Cerebellar cortex (tissue), 1 donor: ENCODE measurements around the gene AMN.
A peak's percentile ranks its signal among the peaks of the same experiment; 100 is the strongest.

ENCODE experiments used
- DNase-seq: peaks from one replicate; pipeline ENCODE4 v3.0.0-alpha.2; 2015; ENCODE audit warnings: low spot score

AMN gene

DNA sequence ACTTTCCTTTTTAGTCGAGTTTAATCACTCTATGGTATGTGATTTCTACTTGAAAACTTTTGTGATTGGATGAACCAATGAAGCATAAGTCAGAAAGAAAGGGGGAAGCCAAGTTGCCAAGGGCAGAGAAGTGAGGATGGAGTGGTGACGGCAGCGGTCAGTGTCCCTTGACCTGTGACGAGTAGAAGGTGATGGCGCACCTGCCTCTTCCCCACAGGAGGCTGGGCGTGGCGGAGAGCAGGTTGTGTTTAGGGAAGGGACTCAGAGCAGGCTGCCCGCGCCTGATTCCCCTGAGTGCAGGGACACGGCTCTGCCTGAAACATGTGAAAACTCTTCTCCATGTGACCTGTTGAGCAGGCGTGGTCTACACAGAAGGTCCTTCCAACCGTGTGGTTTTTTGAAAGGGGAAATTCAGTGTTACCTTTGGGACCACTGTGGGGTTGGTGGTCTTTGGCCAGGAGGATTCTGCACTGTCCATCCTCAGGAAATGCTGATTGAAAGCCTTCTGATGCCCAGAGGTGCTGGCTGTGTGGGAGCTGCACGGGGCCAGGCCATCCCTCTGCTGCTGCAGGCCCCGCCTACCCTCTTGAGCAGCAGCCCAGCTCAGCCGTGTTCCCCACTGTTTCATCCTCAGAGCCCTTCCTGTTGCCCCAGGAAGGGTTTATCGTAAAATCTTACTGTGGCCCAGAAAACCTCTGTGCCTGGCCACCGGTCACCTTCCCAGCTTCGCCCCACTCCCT, 23.5 kb upstream of the AMN start:
- no peak for DNase-seq

DNA sequence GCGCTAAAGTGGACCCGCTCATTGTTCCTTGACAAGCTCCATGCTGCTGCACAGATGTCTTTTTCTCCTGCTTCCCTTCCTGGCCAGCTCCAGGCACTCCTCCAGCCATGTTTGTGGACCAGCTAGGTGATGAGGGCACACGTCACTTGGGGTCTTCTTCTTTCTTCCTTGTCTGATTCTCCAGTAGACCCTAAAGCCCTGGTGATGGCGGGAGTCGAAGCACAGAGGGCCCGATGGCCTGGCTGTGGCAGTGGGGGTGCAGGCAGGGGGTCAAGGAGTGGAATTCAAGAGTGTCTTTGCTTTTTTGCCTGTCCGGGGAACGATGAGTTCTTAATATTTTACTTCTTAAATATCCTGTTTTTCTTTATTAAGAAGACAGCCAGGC, 23.0 kb upstream of the AMN start:
- DNase-seq, result no peak

DNA sequence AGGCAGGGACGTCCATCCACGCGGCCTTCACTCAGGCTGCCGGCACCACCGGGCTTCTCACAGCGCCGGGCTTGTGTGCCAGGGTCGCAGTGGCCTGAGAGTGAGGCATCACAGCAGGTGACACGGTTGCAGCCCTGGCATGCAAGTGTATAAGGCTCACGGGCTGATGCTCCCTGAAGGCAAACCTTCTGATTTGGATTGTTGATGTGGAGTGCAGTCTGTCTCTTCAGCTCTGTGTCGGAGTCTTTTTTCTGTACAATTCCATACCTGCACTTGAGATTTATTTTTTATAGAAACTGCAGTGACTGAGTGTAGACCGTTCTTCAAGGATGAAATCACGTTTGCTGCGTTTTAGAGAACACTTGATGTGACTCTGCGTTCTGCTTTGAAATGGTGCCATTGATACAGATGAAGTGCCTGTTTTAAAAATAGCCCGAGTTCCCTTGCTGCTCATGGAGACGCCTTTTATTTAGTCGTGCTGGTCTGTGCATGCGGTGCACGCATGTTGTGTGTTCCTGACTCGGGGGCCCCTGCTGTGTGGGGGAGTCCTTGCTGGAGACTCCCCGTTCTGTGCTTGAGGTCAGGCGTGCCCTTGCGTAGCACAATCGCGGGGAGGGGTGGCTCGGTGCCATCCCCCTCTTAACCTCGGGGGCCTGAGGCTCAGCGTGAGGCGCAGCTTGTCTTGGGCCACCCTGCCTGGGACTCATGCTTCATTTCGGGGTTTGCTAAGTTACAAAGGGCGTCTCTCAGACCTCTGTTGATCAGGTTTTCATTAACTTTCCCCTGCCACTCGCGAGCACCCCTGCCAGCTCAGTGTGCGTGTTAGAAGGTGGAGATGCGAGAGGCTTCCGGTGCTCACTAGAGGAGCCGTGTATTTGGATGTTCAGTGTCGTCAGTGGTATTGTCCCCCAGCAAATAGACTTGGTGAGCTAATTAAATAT, 21.6 kb upstream of the AMN start:
- peak; percentile 44 for DNase-seq

DNA sequence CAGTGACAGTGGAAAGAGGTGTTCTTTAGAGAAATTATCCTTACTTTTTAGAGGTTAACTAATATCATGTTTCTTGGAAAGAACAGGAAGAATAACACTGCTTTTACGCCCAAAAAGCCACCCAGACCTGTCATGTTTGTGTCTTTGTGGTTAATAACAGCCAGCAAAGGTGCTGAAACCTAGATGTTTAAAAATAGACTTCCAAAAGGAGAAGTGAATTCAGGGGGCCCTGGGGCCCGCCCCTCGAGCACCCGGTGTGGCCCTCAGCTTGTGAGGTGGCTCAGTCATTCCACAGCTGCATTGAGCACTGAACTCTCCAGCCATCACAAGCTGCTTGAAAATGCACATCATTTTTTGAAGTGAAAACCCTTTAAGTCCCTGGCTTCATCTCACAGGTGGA, 20.8 kb upstream of the AMN start:
- no peak for DNase-seq

DNA sequence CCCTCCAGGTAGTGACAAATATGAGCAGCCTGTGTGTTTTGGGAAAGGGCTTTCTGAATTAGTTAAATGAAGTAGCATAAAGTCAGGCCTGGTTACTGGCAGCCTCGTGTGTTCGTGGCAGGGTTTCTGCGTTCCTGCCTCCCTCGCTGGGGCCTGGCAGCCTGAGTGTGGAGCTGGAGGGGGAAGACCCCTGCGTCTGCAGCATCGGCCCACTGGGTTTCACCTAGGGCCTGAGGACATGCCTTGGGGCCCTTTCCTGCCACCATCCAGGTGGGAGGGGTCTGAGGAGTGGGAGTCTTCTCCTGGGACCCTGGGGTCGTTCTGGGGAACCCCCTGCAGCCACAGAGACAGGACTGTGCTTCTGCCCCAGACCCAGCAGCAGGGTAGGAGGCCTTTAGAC, 20.4 kb upstream of the AMN start:
- DNase-seq, result no peak

DNA sequence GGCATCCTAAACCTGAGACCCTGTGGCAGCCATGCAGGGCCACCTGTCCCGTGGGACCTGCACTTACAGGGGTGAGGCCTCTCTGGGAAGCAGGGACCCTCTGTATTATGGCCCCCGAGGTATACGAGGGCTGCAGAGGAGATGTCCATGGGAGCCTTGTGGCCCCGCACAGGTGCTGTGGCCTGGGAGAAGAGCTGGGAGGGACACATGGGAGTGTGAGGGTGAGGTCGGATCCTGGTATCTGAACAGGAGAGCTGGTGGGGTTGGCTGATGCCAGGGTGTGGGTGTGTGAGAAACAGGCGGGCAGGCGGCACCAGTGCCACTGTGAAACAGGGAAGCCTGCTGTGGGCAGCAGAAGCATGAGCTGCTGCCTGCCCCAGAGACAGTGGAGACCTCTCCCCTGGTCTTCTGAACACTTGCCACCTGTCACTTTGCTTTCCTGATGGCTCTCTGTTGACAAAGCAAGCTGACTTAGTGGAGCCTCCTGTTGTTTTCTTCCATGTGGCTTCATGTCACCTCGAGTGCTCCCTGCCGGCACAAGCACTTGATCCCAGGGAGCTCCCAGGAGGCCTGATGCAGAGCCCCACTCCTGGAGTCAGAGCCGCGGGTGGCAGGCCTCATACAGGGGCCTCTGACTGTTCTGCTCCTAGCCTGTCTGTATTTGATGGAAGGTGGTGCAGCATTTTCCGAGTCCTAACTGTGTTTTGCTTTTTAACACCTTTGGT, 19.8 kb upstream of the AMN start:
- DNase-seq, result no peak

DNA sequence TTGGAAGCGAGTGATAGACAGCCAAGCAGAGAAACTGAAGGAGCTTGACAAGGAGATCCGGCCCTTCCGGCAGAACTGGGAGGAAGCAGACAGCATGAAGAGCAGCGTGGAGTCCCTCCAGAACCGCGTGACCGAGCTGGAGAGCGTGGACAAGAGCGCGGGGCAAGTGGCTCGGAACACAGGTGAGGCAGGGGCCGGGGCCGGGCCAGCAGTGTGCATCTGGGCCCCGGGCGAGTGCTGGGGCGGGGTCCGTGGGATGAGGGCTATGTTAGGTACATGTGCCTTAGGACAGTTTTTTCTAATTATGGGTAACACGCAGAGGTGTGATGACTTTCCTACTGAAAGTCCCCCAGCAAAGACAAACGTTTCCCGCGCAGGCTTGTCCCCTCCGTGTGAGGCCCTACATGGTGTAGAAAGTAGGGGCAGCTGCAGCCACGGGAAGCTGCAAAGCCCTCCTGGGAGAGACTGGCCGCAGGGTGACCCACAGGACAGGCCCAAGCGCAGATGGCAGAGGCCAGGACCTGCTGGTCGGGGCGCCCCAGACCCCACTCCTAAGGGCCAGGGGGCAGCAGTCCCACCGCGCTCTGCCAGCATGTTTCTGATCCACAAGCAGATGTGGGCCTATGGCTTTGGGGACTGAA, 19.1 kb upstream of the AMN start:
- no peak for DNase-seq

DNA sequence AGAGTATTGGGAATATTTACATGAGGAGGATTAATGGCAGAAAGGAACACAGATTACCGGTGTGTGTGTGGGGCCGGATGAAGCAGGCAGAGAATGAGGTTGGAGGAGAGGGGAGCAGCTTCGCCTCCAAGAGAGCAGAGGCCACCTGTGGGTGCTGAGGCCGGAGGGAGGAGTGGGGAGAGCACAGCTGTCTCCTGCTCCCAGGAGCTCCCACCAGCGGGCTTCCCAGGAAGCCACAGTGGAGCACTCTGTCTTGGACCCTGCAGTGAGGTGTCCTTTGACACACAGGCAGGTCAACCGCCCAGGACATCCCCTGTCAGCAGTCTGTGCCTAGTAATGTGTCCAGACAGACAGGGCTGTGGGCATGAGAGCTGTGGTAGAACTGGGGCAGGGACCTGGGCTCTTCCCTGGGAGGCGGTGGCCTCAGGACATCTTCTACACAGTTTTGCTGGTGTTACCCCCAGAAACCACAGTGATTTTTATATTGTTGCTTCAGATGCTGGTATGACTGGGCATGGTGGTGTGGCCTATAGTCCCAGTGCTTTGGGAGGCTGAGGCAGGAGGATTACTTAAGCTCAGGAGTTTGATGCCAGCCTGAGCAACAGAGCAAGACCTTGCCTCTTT, 18.5 kb upstream of the AMN start:
- DNase-seq, result no peak

DNA sequence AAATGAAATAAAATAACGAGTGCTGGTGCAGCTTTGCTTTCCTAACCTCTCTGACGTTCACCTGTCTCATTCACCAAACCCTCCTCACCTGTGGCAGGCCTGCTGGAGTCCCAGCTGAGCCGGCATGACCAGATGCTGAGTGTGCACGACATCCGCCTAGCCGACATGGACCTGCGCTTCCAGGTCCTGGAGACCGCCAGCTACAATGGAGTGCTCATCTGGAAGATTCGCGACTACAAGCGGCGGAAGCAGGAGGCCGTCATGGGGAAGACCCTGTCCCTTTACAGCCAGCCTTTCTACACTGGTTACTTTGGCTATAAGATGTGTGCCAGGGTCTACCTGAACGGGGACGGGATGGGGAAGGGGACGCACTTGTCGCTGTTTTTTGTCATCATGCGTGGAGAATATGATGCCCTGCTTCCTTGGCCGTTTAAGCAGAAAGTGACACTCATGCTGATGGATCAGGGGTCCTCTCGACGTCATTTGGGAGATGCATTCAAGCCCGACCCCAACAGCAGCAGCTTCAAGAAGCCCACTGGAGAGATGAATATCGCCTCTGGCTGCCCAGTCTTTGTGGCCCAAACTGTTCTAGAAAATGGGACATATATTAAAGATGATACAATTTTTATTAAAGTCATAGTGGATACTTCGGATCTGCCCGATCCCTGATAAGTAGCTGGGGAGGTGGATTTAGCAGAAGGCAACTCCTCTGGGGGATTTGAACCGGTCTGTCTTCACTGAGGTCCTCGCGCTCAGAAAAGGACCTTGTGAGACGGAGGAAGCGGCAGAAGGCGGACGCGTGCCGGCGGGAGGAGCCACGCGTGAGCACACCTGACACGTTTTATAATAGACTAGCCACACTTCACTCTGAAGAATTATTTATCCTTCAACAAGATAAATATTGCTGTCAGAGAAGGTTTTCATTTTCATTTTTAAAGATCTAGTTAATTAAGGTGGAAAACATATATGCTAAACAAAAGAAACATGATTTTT, 17.1 kb upstream of the AMN start:
- no peak for DNase-seq

DNA sequence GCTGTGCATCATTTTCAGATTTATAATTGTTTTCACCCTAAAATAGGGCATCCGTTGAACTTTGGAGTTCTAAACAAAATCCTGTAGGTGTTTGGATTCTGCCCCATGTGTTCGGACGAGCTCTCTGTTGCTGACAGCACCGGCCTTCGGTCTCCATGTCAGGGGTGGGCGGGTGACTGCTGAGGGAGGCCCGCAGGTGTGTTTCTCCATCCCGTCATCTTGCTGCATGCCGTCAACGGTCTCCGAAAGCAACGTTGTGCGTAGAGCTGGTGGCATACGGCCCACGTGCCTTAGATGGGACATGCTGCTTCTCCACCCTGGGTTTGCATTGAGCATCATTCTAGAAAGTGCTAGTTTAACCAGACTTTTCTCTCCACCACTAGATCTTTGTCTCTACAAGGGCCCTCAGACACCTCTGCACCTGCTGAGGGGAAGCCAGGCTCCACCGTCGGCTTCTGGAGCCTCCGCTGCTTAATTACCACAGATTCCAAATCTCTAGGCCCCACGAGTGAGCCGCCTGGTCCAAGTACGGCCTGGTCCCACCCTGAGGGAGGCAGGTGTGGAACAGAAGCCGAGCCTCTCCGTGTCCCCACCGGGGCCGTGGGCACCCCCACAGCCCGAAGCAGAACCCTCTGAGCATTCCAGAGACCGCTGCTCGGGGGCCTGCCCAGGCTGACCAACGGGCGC, 15.7 kb upstream of the AMN start:
- DNase-seq, result no peak

DNA sequence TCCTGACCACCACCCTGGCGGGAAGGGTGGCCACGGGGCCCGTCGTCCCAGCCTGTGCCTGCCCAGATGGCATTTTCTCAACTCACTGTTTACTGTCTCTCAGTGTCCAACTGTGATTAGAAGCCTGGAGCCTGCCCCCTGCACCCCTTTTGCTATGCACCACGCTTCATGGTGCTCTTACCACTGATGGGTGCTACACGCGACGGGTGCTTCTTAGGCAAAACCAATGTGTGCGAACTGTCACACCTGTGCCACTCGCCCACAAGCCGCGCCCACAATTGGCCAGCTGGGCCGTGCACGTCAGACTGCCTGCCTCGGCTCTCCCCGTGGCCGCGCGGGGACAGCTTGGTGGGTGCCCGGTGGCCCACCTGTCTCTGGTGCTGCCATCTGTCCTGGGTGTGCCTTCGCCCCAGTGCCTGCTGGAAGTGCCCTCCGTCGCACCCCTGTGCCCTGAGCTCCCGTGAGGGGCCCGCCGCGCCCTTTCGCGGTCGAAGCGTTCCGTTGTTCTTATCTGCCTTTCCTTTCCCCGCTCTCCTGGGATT, 15.1 kb upstream of the AMN start:
- DNase-seq, result no peak

DNA sequence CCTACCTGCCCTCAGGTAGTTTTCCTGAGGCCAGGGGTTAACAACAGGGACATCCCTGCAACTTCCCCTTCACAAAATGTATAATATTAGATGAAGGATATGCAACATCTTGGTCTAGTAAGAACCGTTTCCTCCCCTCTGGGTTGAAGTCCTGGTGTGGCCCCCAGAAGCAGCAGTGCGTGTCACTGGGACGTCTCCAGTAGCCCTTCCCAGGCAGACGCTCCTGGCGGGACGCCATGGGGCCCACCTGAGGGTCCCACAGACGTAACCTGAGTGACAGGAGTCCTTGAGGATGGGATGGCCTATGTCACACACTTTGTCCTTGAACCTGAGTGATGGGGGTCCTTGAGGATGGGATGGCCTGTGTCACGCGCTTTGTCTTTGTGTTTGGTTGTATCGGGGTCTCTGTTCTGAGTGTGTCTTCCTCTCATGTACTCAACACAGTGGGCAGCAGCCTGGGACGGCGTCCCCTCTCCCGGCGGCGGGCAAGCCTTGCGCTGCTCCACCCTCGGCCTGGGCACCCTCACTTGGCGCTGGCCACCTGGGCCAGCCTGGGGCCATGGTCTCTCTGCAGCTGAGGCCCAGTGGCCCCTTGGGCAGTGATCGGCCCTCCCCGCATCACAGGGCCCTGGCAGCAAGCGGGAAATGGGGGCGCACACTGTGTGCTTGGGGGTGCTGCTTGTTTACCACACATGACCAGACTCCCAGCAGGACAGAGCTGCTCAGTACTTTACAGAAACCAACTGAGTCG, 14.3 kb upstream of the AMN start:
- no peak for DNase-seq

DNA sequence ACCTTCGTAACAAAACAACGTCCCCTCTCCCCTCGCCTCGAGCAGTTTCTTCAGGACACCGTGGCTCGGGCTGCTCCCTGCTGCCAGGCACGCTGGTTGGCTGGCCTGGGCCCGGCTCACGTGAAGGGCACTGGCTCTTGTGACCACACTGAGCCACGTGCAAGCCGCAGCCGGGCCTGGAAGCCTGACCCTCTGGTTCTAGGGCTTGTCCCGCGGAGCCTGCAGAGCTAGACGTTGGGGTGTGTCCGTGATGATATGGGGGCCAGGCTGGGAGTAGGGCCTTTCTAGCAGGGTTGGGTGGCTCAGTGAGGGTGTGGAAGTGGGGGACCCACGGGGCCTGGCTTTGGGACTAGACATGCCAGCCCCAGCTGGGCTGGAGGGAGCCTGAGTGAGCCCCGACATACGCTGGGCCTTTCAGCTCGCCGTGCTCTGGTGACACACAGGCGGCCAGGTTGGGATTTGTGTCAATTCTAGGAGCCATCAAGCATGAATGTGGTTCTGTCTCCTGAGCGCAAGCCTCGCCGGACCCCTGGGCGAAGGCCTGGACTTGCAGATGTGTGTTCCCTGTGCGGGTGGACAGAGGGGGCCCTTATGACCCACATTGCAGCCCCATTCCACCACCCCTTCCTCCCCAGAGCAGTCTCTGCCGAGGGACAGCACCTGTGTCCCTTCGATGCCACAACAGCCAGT, 13.6 kb upstream of the AMN start:
- no peak for DNase-seq

DNA sequence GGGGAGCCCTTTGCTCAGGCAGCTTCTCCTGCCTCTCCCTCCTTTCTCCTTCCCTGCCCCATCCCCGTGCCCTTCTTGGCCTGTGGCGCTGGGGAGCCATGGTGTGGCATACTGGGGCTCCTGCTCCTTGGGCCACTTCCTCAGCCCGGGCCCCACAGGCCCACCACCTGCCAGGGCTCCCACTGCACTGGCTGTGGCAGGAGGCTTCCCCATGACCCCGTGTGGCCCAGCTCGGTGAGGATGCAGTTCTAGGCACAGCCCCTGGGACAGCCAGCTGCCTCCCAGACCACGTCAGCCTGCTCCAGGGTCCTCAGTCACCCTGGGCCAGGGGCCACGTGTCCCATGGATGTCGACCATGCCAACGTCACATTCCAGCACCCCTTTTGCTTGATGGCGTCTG, 13.0 kb upstream of the AMN start:
- no peak for DNase-seq

DNA sequence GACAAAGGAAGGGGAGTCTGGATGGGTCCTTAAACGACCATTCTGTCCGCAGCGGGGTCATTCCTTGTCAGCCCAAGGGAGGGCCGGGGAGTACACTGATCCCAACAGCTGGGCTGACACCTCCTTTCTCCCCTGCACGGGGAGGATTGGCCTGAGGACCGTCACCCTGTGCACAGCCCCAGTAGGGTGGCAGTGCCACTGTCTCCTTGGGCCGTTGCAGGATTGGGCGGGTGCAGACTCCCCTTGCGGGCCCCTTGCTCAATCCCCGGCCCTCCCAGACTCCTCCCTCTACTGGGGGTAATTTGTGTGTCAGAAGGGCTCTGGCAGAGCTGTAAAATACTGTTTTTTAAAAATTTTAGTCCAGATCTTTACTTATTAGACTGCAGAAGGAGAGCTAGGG, 12.6 kb upstream of the AMN start:
- DNase-seq, result no peak

DNA sequence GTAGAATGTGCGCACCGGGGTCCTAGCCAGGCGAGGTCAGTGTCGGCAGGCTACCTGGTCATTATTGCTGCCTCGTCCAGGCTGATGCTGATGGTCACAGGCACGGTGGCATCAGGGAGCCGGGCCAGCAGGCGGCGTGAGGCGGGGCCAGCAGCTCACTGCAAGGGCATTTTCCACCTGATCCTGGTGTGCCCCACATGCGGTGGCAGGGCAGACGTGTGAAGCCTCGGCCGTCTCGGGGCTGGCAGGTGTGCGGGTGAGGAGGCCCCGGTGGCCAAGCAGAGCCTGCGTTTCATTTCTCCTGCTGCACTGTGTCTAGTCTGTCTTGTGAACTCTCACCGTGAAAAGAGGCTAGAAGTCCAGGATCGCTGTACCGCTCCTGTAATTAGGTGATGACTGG, 12.0 kb upstream of the AMN start:
- DNase-seq, result no peak

DNA sequence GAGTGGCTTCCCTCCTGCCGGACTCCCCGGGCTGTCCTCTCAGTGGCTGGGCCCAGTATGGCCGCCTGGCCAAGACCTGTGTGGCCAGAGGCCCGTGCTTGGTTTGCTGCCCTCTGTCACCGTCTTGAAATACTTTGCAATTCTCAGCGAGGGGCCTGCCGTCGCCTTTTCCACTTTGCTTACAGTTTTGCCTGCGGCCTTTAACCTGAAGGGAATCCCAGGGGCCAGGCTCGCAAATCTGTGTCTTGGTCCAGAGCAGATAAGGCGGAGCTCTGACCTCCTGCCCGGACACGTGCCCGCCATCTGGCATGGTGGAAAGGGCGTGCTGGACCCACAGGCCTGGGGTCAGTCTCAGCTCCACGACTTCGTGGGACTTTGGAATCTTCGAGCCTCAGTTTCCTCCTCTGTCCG, 10.9 kb upstream of the AMN start:
- DNase-seq, result no peak
